Measurements from ENCODE around the gene ST6GALNAC4. TPM values are rescaled to one million over a fixed set of nuclear protein-coding genes. Genes with fewer than 3 reads are reported as not detected.

The ST6GALNAC4 gene
- total RNA-seq, 2 experiments from 2014 or later: 118 to 180 TPM

DNA sequence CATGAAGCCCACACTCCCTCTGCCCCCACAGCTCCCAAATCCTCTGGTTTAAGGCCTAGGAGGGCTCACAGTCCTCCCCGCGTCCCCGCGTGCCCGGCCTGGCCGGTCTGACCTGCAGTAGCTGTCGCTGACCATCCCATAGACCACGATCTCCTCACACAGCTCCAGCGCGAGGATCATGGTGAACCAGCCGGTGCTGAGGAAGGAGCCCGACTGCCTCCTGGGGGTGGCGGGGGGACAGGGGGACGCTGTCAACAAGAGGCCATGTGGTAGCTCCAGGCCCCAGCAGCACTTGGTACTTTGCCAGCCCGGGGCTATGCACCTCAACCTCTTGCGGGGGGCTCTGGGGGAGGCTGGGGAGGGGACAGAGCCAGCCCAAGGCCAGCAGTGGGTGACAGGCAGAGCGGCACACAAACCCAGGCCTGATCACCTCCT, 7.0 kb downstream of the ST6GALNAC4 start:
- no peak overlapping the region for H3K4me3 ChIP-seq (ENCODE audit: low read depth, low read length, poor library complexity, severe bottlenecking)
- DNase-seq (ENCODE audit: low spot score): no peak
- H3K9me2 ChIP-seq (ENCODE audit: insufficient read depth, low read length): no peaks in the 10 kb centered on the region
- intact Hi-C loops (cut with micrococcal nuclease; ENCODE audit: unreplicated experiment): loop anchor here (10.0 kb wide), 1 partner anchor 775 kb away; the partner anchor contains the start of gene SET
- H3K36me3 ChIP-seq (ENCODE audit: insufficient read depth, low read length): peaks cover 69% of the 10 kb centered on the region
- H3K4me1 ChIP-seq (ENCODE audit: insufficient read depth, low read length, poor library complexity, severe bottlenecking): peaks cover 68% of the 10 kb centered on the region
- H3K27ac ChIP-seq (ENCODE audit: low read depth, low read length, poor library complexity, severe bottlenecking): no peak overlapping the region
- no peak overlapping the region for H2AFZ ChIP-seq (ENCODE audit: low read length)
- no peaks in the 10 kb centered on the region for H3K9me3 ChIP-seq (ENCODE audit: low read length)
- TF ChIP-seq, protein P1, sequence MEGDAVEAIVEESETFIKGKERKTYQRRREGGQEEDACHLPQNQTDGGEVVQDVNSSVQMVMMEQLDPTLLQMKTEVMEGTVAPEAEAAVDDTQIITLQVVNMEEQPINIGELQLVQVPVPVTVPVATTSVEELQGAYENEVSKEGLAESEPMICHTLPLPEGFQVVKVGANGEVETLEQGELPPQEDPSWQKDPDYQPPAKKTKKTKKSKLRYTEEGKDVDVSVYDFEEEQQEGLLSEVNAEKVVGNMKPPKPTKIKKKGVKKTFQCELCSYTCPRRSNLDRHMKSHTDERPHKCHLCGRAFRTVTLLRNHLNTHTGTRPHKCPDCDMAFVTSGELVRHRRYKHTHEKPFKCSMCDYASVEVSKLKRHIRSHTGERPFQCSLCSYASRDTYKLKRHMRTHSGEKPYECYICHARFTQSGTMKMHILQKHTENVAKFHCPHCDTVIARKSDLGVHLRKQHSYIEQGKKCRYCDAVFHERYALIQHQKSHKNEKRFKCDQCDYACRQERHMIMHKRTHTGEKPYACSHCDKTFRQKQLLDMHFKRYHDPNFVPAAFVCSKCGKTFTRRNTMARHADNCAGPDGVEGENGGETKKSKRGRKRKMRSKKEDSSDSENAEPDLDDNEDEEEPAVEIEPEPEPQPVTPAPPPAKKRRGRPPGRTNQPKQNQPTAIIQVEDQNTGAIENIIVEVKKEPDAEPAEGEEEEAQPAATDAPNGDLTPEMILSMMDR (conservative IDR thresholded peaks at IDR 0.05; ENCODE audit: low read length): no peak
- TF ChIP-seq EZH2phosphoT487 (IDR thresholded peaks at IDR 0.05; ENCODE audit: borderline replicate concordance, low read depth, low read length): no peak
- BruUV-seq (replicated peaks): no TSS peak
- peaks cover 23% of the 10 kb centered on the region for H3K79me2 ChIP-seq (ENCODE audit: insufficient read depth, low read depth, low read length)
- H4K20me1 ChIP-seq (ENCODE audit: insufficient read depth, low read length): 0 out of 2 replicates have a peak, but pooled peaks cover 3% of the 10 kb centered on the region
- ChIA-PET POLR2A (no interaction called here), CTCF (ENCODE audit: unreplicated experiment) (interaction anchor here (0.6 kb wide), 1 partner anchor 20 kb away, joined by 3 read pairs; no protein-coding TSS in a partner anchor)
- H3K4me2 ChIP-seq (ENCODE audit: low read length): no peak overlapping the region

DNA sequence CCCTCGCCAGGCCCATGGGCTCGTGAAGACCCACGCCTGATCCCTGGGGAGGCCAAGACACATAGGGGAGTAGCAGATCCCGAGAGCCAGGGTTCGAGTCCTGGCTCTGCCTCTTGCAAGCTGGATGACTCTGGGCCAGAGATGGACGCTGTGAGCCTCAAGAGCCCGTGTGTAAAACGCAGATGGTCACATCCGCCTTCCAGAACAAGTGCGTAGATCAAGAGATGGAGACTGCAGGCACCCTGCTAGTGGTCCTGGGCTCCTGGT, 8.2 kb downstream of the ST6GALNAC4 start:
- intact Hi-C loops (cut with micrococcal nuclease; ENCODE audit: unreplicated experiment): loop anchor here (10.0 kb wide), 1 partner anchor 776 kb away; the partner anchor contains the start of gene SET
- TF ChIP-seq, protein P1 (conservative IDR thresholded peaks at IDR 0.05; ENCODE audit: low read length): no peak
- TF ChIP-seq EZH2phosphoT487 (IDR thresholded peaks at IDR 0.05; ENCODE audit: borderline replicate concordance, low read depth, low read length): no peak
- Histone ChIP-seq H3K4me2 (ENCODE audit: low read length) (no peak overlapping the region), H3K27ac (ENCODE audit: low read depth, low read length, poor library complexity, severe bottlenecking) (no peak overlapping the region), H3K9me3 (ENCODE audit: low read length) (no peaks in the 10 kb centered on the region), H4K20me1 (ENCODE audit: insufficient read depth, low read length) (0 out of 2 replicates have a peak, but pooled peaks cover 3% of the 10 kb centered on the region), H3K9me2 (ENCODE audit: insufficient read depth, low read length) (no peaks in the 10 kb centered on the region), H2AFZ (ENCODE audit: low read length) (no peak overlapping the region), H3K36me3 (ENCODE audit: insufficient read depth, low read length) (peaks cover 62% of the 10 kb centered on the region), H3K79me2 (ENCODE audit: insufficient read depth, low read depth, low read length) (peaks cover 16% of the 10 kb centered on the region; the same call in 1 of the 2 replicates), H3K4me1 (ENCODE audit: insufficient read depth, low read length, poor library complexity, severe bottlenecking) (peaks cover 69% of the 10 kb centered on the region), H3K4me3 (ENCODE audit: low read depth, low read length, poor library complexity, severe bottlenecking) (no peak overlapping the region)
- POLR2A ChIA-PET: no interaction called here
- DNase-seq (ENCODE audit: low spot score): no peak
- CTCF ChIA-PET (ENCODE audit: unreplicated experiment): no interaction called here
- BruUV-seq (replicated peaks): no TSS peak

DNA sequence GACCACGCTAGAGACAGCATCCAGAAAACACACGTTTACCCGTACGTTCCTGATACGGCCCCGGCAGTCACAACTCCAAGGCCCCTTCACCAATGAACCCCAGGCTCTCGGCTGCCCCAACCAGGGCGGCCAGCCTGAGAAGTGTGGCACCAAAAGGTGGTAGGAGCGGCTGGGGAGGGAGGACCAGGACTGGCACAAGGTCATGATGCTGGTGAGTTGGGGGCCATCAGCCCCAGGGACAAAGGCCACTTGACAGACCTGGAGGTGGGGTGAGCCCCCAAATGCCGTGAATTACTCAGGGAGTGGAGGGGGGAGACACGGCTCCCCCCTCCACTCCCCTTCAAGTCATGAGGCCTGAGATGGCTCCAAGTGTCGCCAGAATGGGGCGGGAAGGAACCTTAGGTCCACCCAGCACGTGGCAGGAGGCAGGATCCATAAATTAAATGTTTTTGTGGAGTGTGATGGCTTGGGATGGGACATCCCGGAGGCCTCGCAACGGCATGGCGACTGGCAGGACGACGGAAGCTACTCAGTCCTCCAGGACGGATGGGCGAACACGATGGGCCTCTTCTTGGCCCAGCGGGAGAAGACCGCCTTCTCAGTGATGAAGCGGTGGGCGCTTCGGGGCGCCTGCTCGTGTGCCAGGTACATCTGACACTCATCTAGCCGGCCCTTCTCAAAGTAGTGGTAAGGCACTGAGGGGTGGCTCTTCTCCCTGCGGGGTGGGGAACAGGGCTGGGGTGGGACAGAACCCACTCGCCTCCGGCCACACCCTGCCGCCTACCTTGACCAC, 8.8 kb downstream of the ST6GALNAC4 start:
- DNase-seq (ENCODE audit: low spot score): no peak

More for the DNA sequence above, 8.8 kb downstream of the ST6GALNAC4 start:
- no TSS peak for BruUV-seq (replicated peaks)
- H4K20me1 ChIP-seq (ENCODE audit: insufficient read depth, low read length): 0 out of 2 replicates have a peak, but pooled peaks cover 3% of the 10 kb centered on the region
- no peak overlapping the region for H3K4me3 ChIP-seq (ENCODE audit: low read depth, low read length, poor library complexity, severe bottlenecking)
- H3K4me1 ChIP-seq (ENCODE audit: insufficient read depth, low read length, poor library complexity, severe bottlenecking): peaks cover 73% of the 10 kb centered on the region
- POLR2A ChIA-PET: interaction anchor here (0.8 kb wide), 1 partner anchor 9 kb away, joined by 5 read pairs; the partner anchor contains the start of gene ST6GALNAC4
- H3K4me2 ChIP-seq (ENCODE audit: low read length): no peak overlapping the region
- TF ChIP-seq, protein P1 (conservative IDR thresholded peaks at IDR 0.05; ENCODE audit: low read length): no peak
- no peak for TF ChIP-seq EZH2phosphoT487 (IDR thresholded peaks at IDR 0.05; ENCODE audit: borderline replicate concordance, low read depth, low read length)
- CTCF ChIA-PET (ENCODE audit: unreplicated experiment): no interaction called here
- H2AFZ ChIP-seq (ENCODE audit: low read length): no peak overlapping the region
- peaks cover 15% of the 10 kb centered on the region; the same call in 1 of the 2 replicates for H3K79me2 ChIP-seq (ENCODE audit: insufficient read depth, low read depth, low read length)
- no peak overlapping the region for H3K27ac ChIP-seq (ENCODE audit: low read depth, low read length, poor library complexity, severe bottlenecking)
- no peaks in the 10 kb centered on the region for H3K9me2 ChIP-seq (ENCODE audit: insufficient read depth, low read length)
- no peaks in the 10 kb centered on the region for H3K9me3 ChIP-seq (ENCODE audit: low read length)
- H3K36me3 ChIP-seq (ENCODE audit: insufficient read depth, low read length): peaks cover 58% of the 10 kb centered on the region
- intact Hi-C loops (cut with micrococcal nuclease; ENCODE audit: unreplicated experiment): loop anchor here (10.0 kb wide), 1 partner anchor 777 kb away; the partner anchor contains the start of gene SET

Data from OCI-LY7 (cell line).